Putamen (tissue), 1 donor: ENCODE data around the gene IFT172.
A peak's percentile ranks its signal among the peaks of the same experiment; 100 is the strongest.
"Not testable (repeated sequence)": the region's sequence is repeated elsewhere in the genome, so short reads cannot be mapped to it uniquely, and the experiment has no call there.

ENCODE experiments used
- DNase-seq: peaks from one replicate; pipeline ENCODE4 v3.0.0-alpha.2; 2016; ENCODE audit warnings: low spot score

The IFT172 gene

GRCh38 chr2:27493948-27494283 is 4.4 kb upstream of the IFT172 start:
- no peak for DNase-seq

GRCh38 chr2:27492557-27492956 is 3.0 kb upstream of the IFT172 start:
- no peak for DNase-seq

DNA sequence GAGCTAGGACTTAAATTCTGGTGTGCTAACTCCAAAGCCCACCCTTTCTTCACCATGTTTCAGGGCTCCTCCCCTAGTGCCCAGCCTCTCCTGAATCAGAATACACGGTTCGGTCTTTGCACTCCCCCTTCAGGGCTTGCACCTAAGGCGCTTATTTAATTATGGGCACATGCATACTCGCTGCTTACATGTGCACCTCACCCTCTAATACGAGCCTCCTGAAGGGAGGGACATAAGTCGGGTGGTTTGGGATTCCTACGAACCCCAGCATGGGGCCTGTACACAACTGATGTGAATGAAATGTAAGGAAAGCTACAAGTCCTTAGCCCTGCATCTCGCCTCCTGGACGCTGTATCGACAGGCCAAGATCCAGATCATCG is 435 bp downstream of the IFT172 start:
- no peak for DNase-seq

GRCh38 chr2:27485496-27485895 is 4.0 kb downstream of the IFT172 start:
- DNase-seq: no peak

DNA sequence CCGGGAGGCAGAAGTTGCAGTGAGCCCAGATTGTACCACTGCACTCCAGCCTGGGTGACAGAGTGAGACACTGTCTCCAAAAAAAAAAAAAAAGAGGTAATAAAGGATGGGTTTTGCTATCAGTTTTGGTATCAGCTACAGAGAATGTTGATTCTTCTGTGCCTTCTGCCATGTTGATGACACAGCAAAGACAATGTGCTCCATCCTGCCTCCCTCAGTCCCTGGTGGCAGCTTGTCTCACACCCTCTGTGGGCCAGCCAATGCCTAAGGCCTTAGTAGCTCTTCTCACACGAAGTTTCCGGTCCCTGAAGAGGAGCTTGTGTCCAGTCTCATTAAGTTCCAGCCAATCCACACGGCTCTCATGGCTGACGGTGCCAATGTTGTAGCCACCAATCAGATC is 17.6 kb downstream of the IFT172 start:
- DNase-seq: no peak

GRCh38 chr2:27464443-27464842 is 25.1 kb downstream of the IFT172 start:
- DNase-seq: no peak

DNA sequence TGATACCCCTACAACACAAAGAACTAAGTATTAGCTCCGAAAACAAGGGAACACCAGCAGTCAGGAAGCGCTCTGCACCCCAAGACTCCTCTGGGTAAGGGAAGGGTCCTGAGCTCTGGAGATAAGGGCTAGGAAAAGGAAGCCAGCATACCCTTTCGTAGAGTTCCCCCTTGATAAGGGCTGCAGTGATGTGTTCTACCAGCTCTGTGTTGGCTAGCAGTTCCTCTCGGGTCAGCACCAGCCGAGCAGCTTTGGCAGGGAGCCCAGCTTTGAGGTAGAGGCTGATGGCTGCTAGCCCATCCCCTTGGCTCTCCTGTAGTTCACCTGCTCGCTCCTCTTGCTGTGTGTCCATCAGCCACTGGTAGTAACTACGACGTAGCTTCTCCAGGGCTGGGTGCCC is 28.4 kb downstream of the IFT172 start:
- no peak for DNase-seq

DNA sequence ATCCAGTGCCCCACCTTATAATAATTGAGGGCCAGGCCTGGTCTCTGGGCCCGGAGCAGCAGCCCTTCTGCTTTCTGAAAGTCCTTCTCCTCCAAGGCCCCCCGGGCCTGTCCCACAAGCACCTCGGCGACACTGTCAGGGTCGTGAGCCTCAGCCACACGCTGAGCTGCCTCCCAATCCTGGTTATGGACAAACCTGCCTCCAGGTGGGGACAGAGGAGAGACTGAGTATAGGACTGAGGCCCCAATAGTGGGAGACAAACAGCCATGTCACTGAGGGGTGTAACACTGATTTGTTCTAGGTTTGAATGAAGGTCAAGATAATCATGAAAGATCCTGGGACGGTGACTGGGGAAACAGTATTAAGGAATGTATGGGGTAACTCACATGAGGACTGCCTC is 35.6 kb downstream of the IFT172 start:
- no peak for DNase-seq

- DNase-seq: no peak
Observed at GRCh38 chr2:27451095-27451494, 38.4 kb downstream of the IFT172 start.

DNA sequence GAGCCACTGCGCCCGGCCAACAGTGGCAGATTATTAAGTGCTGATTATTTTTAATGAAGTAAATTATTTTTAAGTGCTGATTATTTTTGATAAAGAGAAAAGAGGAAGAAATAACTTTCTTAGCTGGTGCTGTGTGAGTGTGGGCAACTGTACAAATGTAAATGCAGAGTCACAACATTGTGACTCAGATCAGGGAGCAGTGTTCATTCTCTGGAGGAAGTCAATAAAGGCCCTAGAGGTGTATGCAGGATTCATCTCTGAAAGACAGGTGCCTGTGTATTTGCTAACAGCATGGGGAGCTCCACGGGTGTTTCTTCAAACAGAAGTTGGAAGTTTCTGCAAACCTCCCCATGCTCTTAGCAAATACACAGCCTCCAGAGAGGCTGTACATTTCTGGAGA is 41.2 kb downstream of the IFT172 start:
- DNase-seq: no peak

GRCh38 chr2:27446057-27446456 is 43.5 kb downstream of the IFT172 start:
- no peak for DNase-seq

GRCh38 chr2:27445615-27446014 is 43.9 kb downstream of the IFT172 start:
- no peak for DNase-seq

DNA sequence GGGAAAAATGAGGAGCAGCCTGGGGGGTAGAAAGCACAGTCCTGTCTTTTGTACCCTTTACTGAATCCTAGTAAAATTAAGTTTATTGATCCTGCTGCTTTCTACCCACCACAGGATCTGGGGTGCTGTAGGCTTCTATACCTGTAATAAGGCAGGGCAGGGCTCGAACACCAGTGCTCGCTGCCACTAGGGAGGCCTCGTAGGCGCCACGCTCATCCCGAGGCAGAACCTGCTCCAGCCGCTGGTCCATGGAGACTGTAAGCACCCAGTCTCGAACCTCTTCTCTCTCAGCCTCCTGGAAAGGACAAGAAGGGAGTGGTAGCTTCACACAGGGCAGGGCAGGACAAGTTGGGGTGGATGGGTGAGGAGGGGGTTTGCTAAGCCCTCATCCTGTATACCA is 44.4 kb downstream of the IFT172 start:
- no peak for DNase-seq

DNA sequence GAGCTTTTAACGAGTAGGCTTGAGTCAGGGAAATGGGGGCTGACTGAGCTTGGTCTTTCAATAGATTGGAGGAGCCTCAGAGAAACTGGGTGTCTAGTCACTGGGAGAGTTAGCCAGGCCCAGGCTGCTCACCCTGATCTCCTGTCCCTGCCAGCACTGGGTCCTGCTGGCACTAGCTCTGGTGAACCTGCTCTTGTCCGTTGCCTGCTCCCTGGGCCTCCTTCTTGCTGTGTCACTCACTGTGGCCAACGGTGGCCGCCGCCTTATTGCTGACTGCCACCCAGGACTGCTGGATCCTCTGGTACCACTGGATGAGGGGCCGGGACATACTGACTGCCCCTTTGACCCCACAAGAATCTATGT is 46.6 kb downstream of the IFT172 start:
- DNase-seq: no peak

DNA sequence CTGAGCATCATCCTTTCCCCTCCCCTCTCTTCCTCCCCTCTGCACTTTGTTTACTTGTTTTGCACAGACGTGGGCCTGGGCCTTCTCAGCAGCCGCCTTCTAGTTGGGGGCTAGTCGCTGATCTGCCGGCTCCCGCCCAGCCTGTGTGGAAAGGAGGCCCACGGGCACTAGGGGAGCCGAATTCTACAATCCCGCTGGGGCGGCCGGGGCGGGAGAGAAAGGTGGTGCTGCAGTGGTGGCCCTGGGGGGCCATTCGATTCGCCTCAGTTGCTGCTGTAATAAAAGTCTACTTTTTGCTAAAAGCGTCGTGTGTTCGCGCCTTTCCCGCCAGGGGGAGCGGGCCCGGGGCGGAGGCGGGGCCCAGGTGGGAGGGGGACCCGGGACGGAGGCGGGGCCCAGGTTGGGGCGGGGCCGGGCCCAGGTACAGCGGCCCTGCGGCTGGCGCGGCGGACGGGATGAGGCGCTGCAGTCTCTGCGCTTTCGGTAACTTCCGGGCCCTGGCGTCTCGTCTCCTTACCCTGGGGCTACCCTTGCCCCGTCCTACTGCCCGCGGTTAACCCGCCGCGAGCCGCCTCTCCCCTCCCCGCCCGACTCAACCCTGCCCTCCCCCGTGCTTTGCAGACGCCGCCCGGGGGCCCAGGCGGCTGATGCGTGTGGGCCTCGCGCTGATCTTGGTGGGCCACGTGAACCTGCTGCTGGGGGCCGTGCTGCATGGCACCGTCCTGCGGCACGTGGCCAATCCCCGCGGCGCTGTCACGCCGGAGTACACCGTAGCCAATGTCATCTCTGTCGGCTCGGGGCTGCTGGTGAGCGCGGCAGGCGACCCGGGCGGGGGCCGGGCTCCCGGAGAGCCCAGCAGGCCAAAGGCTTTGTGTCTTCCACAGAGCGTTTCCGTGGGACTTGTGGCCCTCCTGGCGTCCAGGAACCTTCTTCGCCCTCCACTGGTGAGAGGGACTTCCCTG is 47.3 kb downstream of the IFT172 start, which contains the start of gene KRTCAP3:
TSS of gene KRTCAP3 (plus strand) at position 424 of the 962 bp plus-strand sequence. CDS start at position 456, 32 bp downstream.
- DNase-seq: no peak

DNA sequence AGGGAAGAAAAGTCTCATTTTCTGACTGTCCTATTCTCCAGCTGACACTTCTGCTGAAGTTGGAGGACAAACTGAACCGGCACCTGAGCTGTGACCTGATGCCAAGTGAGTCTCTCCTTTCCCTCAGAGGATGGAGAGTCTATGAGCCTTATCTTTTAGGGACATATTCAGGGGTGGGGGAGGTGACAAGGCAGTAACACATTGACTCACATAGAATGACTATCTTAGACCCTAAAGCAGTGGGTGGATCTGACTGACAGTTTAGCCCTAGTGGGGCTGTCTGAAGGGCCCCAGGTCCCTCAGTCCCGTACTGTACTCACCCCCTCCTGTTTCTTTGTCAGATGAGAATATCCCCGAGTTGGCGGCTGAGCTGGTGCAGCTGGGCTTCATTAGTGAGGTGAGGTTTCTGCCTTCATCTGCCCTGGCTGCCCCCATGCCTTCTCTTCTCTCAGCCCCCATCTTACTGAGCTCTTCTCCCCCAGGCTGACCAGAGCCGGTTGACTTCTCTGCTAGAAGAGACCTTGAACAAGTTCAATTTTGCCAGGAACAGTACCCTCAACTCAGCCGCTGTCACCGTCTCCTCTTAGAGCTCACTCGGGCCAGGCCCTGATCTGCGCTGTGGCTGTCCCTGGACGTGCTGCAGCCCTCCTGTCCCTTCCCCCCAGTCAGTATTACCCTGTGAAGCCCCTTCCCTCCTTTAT is 48.2 kb downstream of the IFT172 start:
- DNase-seq: no peak

DNA sequence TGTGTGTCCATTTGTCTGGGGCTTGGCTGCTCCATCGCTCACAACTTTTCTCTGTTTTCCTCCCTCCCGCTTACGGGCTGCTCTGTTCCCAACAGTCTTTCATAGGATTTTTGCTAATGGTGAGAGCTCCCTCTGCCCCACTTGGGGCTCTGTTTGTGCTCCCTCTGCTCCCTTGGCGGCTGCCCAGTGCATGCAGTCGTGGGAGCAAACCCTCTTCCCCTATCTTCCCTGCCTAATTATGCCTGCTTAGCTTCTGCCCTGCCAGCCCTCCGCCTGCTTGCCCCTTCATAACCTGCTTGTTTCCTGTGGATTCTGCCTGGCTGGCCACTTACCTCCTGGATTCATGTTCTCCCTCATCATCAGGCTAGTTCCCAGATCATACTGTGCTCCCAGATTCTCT is 53.9 kb downstream of the IFT172 start:
- no peak for DNase-seq

DNA sequence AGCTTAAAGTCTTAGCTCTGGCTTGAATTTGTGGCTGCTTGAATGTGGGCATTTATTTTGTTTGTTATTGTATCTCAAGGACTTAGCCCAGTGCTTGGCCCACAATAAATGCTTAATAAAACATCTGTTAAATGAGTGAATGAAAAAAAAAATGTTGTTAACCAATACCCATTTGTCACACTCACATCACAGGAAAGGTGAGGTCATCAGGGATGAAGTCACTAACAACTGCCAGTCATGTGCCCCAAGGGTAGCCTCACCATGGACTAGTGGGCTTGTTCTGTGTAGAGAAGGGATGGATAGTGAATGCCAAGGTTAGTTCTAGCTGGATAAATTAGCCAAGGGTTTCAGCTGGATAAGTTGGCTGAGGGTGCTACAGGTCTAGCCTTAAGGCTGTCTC is 58.1 kb downstream of the IFT172 start:
- no peak for DNase-seq

DNA sequence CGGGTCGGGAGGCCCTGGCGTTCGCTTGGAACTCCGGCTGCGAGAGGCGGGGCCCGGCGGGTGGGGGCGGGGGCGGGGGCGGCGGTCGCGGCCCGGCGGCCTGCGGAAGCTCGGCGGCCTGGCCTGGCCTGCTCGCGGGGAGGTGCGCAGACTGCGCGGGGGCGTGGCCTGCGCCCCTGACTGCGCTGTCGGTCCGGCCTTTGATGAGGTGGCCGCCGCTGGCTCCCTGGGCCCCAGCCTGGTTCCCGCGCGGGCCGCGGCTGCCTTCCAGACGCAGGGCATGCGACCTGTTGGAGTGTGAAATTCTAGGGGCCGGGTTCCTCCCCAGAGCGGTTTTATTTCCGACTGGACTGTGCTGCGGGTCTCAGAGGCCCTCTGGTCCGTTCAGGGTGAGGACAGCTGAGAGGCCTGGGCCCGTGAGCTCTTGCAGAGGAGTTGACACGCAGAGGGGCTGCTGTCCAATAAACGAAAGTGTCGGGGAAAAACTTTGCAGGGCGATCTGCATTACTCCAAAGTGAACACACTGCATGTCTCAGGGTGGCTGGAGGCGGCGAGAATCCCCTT is 60.5 kb downstream of the IFT172 start:
- peak; percentile 70 for DNase-seq

DNA sequence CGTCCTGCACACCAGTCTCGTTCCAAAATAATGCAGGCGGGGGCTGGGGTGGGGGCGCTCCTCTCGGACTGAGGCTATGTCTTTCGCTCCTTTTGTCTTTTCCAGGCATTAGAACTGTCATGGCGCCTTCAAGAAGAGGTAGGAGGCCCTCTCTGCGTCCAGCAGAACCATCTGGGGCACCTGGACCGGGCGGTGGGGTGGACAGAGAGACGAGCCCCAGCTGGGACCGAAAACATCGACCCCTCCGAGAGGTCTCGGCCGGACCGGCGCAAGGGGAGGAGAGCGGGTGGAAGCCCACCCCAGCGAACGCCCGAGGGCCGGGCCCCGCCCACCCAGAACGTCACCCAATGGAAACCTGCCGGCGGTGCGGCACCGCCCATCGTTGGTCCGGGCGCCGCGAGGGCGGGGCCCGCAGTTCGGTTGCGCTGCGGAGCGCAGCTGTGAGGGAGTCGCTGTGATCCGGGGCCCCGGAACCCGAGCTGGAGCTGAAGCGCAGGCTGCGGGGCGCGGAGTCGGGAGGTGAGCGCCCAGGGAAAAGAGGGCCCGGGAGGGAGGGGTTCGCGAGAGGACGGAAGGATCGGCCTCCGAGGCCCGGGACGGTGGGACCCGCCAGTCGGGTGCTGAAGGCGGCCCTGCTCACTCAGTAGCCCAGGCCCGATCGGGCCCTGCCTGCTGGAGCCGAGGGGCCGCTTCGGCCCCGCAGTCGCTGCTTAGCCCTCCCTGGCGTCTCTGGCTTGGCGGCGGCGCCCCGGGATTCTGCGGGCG is 61.1 kb downstream of the IFT172 start, which contains the start of gene NRBP1:
TSS of gene NRBP1 (plus strand) at position 419 of the 765 bp plus-strand sequence. CDS start 4,643 bp downstream, outside the sequence.
- DNase-seq: peak; percentile 94

- DNase-seq: no peak
Observed at GRCh38 chr2:27427863-27428212, 61.7 kb downstream of the IFT172 start.

DNA sequence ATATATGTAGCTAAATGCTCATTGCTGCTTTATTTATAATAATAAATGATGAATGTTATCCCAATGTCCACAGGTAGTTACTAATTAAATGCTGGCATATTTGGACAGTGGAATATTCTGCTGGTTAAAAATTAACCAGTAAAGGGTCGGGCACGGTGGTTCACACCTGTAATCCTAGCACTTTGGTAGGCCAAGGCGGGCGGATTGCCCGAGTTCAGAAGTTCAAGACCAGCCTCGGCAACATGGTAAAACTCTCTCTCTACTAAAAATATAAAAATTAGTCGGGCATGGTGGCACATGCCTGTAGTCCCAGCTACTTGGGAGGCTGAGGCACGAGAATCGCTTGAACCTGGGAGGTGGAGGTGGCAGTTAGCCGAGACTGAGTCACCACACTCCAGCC is 64.5 kb downstream of the IFT172 start:
- DNase-seq: not testable (repeated sequence)
